Stimulated activated CD4-positive, alpha-beta T cell treated with anti-CD3 and anti-CD28 coated beads, Interleukin-2, amount 100 ng/mL, for 4 hours (primary cell): ENCODE data around the gene DAPK2.
"Not testable (repeated sequence)": the region's sequence is repeated elsewhere in the genome, so short reads cannot be mapped to it uniquely, and the experiment has no call there.

Experiments
- DNase-seq: peaks from one replicate; pipeline ENCODE4 v3.0.0-alpha.2; 2020; ENCODE audit warnings: low read depth

The DAPK2 gene

DNA sequence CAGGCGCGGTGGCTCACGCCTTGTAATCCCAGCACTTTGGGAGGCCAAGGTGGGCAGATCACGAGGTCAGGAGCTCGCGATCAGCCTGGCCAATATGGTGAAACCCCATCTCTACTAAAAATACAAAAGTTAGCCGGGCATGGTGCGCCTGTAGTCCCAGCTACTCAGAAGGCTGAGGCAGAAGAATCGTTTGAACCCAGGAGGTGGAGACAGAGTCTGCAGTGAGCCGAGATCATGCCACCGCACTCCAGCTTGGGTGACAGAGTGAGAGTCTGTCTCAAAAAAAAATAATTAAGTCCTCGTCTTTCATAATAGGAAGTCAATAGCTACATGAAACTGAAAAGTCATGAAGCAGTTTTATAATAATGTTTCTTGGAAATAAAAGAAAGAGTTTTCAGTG is 7.4 kb upstream of the DAPK2 start:
- DNase-seq: not testable (repeated sequence)

DNA sequence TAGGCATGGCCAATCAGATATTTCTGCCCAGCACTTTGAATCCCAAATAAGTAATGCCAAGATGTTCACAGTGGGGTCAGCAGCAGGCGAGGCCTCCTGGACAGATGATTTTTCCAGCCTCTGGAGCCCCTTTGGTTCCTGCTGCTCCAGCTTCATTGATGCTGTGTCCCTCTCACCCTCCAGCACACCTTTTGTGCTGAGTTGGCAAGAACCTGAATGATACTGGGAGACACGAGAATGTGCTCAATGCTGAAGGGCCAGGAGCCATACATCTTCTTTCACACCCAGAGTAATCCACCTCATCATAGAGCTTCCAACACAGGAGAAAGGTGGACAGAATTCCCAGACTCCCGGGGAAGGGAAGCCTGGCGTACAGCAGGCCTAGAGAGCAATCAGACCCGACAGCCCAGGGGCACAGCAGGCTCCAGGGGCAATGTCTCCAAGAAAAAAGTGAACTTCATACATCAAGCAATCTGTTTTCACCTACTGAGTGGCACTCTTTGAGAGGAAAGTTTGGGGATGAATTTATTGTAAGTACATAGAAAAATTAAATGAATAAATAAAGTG is 6.7 kb upstream of the DAPK2 start:
- no peak for DNase-seq

DNA sequence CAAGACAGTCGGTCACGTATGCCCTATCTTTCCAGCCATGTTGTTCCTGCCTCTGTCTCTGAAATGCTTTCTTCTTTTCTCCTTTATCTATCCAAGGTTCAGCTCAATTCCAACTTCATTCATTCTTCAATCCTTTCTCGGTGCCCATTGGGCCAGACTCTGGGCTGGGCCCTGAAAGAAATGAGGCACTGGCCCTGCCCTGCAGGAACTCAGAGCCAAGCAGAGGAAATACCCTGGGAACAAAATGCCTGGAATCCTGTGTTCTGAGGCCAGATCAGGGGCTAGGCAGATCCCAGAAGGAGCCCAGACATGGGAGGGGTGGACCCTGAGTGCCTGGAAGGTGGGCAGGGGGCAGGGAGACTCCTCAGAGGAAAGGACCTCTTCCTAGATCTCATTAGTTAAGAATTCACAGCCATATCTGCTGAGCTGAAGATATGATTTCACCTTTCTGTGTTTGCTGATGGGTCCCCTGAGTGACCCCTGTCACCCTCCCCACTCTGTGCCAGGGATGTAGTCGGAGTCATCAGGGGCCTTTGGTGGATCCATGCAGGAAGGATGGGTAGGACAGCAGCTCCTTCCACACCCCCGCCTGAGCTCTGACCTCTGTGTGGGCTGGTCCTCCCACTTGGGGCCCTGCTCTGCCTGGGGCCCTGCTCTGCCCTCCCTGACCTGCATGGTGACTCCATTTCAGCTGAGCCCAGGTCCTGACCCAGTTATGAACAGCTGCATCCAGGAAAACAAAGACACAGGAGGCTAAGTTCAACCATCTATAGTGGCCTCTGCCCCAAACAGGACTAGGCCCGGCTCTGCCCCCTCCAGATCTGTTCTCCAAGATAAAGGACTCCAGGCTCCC is 5.3 kb upstream of the DAPK2 start:
- no peak for DNase-seq

DNA sequence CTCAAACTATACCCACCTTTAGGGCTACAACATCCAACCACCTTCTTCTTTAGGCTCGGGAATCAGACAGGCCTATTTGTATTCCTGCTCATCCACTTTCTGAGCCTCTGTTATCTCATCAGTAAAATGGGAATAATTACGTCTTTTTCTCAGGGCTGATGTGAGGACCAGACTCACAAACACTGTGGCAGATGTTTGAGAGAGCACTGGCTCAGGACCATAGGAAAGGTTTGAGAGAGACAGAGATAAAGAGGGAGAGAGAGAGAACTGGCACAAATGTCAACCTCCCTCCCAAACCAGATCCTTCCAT is 4.8 kb upstream of the DAPK2 start:
- DNase-seq: no peak

DNA sequence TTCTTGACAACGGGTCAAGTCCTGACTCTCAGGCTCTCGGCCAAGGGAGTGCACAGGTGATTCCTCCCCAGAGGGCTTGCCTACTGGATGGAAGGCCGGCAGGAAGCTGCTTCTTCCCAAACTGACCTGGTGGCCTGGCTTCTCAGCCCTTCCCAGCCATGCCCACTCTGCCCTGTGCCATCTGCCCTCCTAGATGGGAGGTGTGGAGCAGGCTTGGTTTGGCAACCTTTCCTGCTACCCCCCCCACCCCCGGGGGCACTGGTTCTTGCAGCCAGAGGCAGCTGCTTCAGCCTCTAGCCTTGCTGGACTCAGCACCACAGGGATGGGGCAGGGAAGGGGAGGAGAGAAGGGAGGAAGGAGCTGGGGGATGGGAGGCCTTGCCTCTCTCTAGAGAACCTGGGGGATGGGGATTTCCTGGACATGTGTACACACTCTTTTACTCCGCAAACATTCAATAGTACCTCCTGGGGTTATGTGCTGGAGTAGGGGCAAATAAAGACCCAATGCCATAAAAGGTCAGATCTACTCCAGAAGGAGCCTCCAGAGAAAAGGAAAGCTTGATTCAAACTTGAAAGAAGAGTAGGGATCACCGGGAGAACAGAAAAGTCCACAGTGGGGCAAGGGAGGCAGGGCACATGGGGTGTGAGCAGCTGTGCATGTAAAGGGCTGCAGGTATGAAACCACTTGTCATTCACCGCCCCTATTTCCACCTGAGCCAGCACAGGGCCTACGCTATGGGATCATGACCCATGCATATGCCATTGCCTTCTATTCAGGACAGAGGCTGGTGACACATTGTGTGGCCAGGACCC is 4.2 kb upstream of the DAPK2 start:
- DNase-seq: no peak

DNA sequence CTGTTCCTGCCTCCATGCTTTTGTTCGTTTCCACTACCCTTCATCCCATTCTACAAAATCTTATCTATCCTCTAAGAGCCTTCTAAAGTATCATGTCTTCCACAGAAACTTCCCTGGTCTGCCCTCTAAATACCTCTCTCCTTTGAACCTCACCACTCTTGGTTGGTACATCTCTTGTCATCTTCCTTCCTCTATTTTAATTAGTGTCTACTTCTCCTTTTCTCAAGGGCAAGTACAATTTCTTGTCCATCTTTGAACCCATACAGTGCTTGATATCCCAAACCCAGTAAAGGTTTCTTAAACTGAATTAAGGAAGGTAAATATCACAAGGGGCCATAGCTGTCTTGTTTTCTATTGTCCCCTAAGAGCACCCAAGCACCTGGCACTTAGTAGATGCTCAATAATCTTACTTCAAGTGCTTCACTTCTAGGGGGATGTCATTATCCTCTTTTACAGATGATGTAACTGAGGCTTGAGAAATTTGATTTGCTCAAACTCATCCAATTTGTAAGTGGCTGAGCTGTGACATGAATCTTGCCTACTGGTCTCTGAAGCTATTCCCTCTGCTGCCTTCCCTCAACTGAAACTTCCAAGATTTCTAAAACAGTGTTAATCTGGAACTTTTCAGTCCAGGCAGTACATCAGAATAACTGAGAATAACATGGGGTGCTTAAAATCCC is 2.6 kb upstream of the DAPK2 start:
- DNase-seq: no peak

DNA sequence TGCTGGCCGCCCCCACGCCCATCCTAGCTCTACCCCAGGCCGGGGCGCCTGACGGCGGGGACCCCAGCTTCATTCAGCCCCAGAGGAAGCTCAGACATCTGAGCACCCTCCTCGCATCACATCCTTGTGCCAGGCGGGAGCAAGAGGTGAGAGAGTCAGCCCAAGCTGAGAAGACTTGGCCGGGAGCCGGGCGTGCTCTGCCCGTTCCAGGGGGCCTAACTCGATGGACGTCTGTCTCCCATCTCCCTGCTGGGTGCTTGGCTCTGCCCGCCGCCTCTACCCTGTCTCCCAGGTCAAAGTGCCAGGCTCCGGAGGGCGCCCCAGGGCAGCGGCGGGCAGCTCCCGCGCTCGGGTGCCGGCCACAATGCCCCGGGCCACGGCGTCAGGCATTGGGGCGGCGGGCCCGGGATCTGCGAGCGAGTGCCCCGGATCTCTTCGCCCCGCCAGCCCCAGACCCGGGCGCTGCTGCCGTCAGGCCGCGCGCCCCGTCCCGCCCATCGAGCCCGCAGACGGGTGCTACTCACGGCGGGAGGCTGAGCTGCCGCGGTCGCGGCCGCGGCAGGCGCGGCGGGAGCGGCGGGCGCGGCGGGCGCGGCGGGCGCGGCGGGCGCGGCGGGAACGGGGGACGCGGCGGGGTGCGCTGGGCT is 388 bp downstream of the DAPK2 start:
- DNase-seq: no peak

DNA sequence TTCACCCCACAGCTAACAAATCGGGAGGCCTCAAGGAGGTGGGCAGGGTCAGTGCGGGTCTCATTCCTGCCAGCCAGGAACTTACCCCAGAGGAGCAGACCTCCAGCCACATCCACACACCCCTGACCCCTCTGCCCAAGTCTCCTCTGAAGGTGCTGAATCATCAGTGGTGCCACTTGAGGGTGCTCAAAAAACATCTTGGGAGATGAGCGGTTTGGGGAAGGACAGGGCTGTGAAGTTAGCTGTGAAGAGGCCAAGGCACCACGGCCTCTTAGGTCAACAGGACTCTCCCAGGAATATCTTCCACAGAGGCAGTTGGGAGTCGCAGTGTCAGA is 1.2 kb downstream of the DAPK2 start:
- no peak for DNase-seq

DNA sequence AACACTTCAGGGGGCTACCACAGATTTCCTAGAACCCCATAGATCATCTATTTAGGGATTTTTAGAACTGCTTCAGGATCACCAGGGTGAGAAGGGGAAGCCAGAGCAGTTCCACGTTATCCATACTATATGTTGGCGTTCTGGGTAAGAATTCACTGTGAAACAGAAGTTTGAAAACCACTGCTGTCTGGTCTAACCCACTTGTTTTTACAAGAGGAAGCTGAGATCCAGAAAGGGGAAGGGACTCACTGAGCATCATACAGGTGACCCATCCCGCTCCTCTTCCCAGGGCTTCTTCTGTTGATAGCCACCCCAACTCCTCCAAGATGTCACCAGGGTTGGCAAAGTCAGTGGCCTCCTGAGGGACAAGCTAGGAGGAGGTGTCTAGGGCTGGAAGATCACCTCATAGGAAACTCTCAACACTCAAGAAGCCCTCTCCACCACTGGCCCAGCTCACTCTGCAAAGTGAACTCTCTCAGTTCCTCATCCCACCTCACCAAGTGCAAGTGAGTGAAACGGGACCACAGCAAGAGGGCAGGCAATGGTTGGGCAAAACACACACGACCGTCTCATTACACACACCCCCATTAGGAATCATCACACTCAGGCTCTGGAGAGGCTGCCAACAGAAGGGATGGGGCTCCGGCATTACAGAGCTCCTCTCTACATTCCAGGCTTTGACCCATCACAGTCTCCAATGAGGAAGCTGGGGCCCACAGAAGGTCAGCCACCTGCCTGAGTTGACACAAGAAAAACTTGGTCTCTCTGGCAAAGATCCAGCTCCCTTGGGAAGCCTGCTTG is 1.8 kb downstream of the DAPK2 start:
- DNase-seq: no peak

DNA sequence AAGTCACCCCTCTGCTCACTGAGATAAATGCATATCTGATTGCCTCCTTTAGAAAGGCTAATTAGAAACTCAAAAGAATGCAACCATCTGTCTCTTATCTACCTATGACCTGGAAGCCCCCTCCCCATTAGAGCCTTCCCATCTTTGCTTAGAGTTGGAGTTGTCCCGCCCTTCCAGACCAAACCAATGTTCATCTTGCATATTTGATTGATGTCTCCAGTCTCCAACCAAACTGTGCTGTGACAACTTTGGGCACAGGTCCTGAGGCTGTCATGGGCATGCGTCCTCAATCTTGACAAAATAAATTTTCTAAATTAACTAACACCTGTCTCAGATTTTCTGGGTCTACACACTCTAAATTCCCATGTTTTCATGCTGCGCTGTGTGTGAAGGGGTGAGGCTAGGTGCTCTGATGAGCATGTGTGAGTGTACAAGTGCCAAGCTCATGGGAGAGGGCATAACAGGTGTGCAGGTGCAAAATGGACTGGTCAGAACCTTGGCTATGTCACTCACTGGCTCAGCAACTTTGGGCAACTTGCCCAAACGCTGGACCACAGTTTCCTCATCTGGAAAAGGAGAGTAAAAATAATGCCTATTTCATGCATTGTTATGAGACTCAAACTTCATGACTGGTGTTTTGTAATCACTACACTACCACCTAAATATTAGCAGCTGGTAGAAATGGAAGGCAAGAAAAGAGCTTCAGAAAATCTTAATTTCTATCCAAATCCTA is 7.2 kb downstream of the DAPK2 start:
- no peak for DNase-seq

DNA sequence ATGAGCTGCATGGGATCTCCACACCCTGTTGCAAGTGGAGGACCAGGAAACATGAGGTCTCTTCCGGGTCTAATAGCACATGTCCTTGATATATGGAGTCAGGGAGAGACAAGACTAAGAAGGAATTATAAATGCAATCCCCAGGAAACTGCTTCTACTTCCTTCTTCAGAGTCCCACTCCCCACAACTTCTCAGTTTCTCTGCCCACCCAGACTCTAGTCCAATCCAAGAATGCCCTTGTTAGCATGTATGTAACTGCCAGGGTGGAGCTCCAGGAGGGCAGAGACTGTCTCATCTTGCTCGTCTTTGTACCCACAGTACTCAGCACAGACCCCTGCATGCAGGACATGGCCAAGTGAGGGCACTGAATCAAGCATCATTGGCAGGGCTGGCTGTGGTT is 8.3 kb downstream of the DAPK2 start:
- no peak for DNase-seq

DNA sequence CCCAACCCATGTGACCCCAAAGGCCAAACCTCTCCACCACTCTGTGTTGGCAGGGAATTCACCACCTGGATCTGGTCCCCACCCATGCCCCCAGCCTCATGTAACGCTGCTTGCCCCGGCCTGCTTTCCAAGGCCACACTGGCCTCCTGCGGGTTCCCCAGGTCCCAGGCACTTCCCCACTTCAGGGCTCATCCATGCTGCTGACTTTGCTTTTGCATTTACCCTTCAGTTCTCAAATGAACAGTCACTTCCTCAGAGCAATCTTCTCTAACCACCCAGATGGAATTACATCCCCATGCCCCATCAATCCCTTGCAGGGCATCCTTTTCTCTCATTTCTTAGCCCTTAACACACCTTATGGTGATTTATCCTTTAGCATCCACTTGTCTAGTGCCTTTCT is 9.2 kb downstream of the DAPK2 start:
- no peak for DNase-seq

DNA sequence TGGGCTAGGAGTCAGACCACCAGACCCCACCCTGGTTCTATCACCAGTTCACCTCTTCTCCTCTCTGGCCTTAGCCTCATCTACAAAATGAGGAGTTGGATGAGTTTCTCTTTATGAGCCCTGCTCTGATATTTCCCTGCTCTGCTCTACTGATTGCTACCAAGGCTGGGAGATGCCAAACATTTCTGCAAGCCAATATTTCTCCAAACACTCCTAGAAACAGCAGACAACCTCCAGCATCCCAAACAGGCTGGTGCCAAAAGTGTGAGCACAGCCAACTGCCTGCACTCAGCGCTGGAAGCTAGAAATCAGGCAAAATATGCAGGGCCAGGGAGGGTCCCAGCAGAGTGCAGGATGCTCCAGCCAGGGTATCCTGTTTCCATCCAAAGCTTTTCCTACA is 10.8 kb downstream of the DAPK2 start:
- no peak for DNase-seq

DNA sequence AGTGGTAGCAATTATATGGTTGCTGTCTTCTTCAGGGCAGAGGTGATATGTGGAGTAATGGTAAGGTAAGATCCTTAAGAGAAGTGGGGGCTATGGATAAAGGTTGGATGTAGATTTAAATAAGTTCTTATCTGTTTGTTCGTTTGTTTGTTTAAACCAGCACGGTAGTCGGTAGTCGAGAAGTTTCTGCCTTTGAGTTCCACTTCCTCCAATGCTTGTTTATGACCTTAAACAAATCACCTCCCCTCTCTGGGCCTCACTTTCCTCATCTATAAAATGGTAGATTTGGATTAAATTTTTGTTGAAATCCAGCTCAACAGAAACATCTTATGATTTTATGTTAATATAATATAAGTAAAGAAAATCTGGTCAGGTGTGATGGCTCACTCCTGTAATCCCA is 11.8 kb downstream of the DAPK2 start:
- DNase-seq: no peak

DNA sequence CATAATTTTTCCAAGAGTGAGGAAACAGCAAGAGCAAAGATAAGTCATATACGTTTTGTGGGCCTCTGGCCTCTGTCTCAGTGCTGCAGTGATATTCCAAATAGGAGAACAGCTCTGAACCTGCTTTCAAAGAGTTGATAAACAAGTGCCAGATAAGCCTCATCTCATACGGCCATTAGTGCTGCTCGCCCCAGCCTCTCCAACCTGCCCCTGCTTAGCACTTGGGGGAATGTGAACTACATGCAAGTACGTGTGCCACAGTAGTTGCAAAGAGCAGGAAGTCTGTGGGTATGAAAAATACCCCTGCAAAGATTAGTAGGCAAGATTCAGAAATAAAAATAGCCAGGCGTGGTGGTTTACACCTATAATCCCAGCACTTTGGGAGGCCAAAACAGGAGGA is 14.0 kb downstream of the DAPK2 start:
- DNase-seq: no peak

DNA sequence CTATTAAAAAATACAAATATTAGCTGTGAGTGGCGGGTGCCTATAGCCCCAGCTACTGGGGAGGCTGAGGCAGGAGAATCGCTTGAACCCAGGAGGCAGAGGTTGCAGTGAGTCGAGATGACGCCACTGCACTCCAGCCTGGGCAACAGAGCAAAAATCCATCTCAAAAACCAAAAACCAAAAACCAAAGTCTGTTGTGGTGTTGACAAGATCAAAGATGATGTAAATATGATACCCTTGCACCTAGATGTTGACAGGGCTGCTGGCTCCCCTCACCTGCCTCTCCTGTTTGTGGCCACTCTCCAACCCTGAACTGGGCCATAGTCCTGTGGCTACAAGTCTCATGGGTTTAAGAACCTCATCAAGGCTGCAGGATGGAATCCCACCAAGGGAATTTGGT is 16.2 kb downstream of the DAPK2 start:
- no peak for DNase-seq

DNA sequence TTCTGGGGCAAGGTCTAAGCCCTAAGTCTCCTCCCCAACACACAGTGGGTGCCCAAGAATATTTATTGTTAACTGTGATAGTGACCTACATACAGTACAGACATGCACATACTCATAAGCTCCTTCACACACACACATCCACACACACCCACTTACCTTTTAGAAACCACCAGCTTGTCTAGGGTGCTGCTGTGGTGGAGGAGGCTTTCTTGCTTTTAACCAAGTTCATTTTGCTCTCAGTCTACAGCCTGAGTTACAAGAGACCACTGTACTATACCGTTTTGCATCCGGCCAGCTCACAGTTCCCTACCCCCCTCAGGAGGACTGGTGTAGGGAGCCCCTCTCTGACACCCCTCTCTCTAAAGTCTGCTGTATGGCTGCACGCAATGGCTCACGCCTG is 16.7 kb downstream of the DAPK2 start:
- DNase-seq: no peak

DNA sequence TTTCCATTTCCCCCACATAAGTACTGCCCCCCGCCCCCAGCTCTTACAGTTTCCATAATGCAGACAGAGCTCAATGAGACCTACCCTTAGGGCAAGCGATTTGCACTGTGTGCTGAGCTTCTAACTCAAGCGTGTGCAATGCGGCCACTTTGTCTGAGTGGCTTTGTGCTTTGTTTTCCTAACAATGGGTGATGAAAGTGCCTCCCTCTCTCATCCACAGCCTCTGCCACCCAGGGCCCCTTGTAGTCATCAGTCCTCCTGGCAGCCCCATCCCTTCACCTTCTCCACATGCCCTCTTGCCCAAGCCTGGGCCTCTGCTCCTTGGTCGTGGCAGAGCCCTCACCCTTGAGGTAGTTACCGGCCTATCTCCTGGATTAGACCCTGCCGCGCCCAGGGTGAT is 17.2 kb downstream of the DAPK2 start:
- no peak for DNase-seq

DNA sequence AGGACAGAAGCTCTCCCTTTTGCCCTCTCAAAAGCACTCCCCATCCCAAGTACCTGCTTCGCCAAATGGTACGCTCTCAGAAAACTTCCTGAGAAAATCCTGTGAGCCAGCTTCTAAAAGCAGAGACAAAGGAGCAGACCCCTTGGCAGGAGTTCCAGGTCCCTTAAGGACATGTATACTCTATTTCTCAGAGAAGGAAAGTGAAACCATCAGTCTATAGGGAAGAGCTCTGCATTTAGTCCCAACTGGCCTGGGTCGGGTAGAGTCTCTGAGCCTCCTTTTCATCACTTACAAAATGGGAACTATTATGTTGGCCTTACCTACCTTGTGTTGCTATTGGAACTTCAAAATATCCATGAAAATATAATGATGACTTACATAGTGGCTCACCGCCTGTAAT is 19.7 kb downstream of the DAPK2 start:
- no peak for DNase-seq

DNA sequence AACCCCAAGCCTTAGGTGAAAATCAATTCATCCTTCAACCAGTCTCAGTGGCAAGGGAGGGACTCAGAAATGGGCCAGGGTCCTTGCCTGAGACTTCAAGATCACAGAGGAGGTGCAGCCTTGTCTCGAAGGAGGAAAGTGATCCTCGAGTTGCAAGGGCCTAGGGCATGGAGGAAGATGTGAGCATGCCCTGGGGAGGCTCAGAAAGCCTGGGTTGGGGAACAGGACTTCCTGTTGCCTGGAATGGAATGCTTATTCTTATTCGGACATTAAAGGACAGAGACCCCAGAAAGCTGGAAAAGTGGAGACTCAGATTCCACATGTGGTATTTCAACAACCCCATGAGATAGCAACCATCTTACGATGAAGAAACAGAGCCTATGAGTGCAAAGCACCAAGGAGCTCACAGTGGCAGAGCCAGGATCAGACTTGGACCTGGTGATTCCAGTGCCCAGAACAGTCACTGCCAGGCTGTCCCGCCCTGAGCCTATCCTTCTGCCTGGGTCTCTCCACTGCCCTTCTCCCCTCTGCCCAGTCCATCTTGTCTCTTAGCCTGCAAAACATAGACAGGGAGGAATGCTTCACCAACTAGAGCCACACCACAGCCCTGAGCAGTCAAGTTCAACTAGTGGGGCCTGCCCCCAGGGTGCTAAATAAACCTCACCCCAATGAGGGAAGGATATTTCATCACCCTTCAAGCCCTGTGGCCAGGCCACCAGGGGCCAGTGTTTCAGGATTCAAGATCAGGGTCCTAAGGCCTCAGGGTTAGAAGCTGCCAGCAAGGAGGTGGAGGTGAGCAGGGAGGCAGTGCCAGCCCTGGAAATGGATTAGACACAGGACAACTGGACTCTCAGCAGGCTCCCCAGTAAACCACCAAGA is 21.9 kb downstream of the DAPK2 start:
- no peak for DNase-seq
